ENCODE data around the gene SDK1.

DNA sequence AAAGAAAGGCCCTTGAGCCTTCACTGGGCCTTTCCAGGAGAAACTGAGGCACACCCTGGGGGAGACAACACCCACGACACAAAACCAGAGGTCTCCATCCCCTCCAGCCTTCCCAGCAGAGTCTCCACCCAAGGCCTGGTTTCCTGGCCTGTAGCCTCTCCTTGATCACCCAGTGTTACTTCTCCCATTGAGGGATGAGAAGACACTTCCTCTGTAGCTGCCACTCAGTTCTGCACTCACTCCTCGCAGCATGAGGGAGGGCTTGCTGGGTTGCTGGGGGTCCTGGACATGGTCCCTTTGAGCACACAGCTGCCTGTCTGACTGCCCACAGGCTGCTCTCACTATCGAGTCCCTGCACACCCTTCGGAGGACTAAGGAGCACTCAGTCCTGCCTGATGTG is 943.0 kb downstream of the SDK1 start:
- no peak for TF ChIP-seq EP300 (IDR thresholded peaks at IDR 0.05)
- TF ChIP-seq, protein P1, sequence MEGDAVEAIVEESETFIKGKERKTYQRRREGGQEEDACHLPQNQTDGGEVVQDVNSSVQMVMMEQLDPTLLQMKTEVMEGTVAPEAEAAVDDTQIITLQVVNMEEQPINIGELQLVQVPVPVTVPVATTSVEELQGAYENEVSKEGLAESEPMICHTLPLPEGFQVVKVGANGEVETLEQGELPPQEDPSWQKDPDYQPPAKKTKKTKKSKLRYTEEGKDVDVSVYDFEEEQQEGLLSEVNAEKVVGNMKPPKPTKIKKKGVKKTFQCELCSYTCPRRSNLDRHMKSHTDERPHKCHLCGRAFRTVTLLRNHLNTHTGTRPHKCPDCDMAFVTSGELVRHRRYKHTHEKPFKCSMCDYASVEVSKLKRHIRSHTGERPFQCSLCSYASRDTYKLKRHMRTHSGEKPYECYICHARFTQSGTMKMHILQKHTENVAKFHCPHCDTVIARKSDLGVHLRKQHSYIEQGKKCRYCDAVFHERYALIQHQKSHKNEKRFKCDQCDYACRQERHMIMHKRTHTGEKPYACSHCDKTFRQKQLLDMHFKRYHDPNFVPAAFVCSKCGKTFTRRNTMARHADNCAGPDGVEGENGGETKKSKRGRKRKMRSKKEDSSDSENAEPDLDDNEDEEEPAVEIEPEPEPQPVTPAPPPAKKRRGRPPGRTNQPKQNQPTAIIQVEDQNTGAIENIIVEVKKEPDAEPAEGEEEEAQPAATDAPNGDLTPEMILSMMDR (IDR thresholded peaks at IDR 0.05) = no peak
